Activated CD8-positive, alpha-beta memory T cell treated with anti-CD3 and anti-CD28 coated beads, Interleukin-2, amount 50 U/mL, for 24 hours (primary cell): ENCODE data around the gene SUPT6H.

Source experiments
- DNase-seq: peaks from one replicate; pipeline ENCODE4 v3.0.0-alpha.2; 2020; ENCODE audit errors: extremely low read depth

The SUPT6H gene

DNA sequence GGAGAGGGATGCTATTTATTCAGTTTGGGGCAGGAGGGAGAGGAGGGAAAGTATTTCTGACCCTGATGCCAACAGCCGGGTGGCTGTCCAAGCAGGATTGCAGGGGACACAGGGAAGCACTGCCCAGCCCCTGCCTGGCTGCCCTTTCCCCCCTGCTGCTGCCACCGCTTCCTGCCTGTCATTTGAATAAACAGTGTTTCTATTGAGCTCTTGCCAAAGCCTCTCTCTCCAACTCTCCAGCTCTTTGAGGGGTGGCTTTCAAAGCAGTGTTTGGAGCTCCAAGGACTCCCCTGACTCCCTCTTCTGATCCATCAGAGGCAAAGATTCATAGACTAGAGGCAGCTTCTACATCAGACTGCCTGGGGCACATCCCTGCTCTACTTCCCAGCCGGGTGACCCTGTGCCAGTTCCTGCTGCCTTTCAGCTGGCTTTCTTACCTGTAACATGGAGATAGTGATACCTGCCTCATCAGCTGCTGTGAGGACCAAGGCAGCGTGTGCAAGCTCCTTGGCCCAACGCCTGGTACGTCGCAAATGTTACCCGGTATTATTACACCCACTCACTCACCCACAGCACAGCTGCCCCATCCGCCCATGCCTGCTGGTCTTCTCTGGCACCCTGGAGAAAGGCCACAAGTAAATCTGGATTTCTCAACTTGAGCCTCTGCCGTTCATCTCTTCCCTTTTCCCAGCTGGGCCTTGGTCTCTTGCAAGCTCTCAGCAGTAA is 40.2 kb downstream of the SUPT6H start:
- DNase-seq, result no peak

DNA sequence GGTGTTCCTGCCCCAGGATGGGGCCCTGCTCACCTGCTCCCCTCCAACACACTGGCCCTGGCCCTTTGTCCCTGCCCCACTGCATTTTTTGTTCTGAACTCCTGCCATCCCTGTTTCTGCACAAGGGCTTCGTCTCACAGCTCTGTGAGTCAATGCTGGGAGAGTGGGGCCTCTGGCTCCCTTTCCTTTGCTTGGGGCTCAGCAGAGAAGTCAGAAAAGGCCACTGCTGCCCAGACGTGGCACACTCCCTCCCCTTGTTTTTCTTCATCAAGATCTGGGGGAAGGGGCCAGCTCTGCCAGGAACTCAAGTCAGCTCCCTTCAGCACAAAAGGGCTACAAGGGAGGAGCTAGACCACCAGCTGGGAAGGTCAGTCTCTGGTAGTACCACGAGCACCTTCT is 40.7 kb downstream of the SUPT6H start:
- DNase-seq, result no peak

GRCh38 chr17:28703552-28704218 is 41.7 kb downstream of the SUPT6H start:
- no peak for DNase-seq

- no peak for DNase-seq
These were observed 42.3 kb downstream of the SUPT6H start for GRCh38 chr17:28704219-28704858.

GRCh38 chr17:28705074-28705659 is 43.2 kb downstream of the SUPT6H start:
- no peak for DNase-seq

DNA sequence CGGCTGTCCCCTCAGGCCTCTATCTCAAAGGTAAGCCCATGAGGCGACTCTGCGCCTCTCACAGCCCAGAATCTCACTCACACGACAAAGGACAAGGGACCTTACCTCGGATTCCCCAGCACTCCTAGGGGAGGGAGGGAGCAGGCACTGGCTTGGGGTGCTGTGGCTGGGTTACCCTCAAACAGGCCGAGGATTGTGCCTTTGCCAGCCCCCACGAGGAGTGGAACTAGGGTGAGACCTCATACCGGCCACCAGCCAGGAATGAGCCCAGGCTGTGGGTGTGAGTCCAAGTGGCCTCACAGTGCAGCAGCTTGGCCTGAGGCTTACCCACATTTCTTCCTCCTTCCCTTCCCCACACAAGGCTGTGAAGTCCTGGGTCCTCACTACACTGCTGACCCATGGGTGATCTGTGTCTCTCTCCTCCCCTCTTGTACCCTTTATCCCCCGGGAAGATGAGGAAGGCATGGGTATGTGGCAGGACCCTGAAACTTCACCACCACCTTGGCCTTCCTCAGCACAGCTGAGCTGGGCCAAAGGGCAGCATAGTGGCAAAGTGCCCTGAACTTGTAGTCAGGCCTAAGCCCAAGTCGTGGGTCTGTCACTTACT is 43.8 kb downstream of the SUPT6H start:
- no peak for DNase-seq

DNA sequence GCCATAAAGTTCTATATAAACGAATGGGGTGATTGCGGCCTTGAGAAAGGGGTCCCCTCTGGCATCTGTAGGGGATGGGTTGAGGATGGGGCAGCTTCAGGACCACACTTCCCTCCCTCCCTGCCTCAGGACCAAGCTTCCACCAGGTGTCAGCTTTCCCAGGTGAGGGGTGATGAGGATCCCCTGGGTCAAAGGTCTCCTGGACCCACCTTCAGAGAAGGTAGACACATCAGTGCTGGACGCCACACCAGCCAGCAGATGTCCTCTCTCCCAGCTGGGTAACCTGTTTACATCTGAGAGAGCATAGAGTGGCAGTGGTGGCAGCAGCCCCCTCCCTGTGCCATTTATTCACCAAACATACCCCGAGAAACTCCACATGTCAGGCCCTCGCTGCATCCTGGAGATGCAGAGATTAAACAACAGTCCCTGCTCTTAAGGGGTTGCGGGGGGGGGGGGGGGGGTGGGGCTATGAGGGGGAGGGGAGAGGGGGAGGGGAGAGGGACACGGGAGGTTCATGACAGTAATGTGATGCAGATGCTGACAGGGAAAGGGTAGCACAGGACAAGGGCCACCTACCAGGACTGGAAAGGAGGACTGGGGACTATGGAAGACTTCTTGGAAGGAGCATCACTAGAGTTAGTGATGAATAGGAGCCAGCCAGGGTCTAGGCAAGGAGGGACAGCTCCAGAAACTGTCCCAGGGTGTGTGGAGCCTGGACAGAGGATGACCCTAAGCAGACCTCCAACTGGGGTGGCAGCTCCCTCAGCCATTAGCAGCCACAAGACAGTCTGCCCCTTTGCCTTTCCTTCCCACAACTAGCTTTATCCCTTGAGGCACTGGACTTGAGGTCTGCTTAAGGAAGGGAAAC is 44.7 kb downstream of the SUPT6H start:
- DNase-seq, result no peak

GRCh38 chr17:28707339-28707720 is 45.3 kb downstream of the SUPT6H start:
- no peak for DNase-seq

GRCh38 chr17:28710861-28711722 is 49.1 kb downstream of the SUPT6H start:
- no peak for DNase-seq

GRCh38 chr17:28711723-28712031 is 49.7 kb downstream of the SUPT6H start, which contains the start of gene PROCA1:
TSS of gene PROCA1 (minus strand) at chr17:28711888. CDS start at chr17:28711660, 228 bp downstream.
- no peak for DNase-seq

GRCh38 chr17:28712032-28712704 is 50.2 kb downstream of the SUPT6H start:
- DNase-seq, result no peak

GRCh38 chr17:28712705-28713415 is 50.9 kb downstream of the SUPT6H start:
- no peak for DNase-seq

DNA sequence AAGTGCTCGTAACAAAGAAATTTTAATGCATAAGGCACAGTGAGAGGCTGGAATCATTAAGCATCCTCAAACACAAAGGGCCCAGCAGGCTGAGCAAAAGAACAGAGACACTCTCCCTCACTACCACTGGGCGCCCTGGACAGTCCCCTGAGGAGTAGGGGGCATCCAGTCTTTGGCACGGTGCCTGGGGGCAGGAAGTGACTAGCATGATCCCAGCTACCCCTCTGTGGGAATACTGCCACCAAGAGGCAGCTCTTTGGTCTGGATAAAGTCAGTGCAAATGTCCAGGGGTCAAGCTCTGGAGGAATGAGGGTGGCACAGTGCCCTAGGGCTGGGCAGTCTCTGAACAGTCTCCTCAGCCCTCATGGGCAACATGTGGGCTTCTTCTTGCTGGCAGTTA is 52.3 kb downstream of the SUPT6H start:
- no peak for DNase-seq

DNA sequence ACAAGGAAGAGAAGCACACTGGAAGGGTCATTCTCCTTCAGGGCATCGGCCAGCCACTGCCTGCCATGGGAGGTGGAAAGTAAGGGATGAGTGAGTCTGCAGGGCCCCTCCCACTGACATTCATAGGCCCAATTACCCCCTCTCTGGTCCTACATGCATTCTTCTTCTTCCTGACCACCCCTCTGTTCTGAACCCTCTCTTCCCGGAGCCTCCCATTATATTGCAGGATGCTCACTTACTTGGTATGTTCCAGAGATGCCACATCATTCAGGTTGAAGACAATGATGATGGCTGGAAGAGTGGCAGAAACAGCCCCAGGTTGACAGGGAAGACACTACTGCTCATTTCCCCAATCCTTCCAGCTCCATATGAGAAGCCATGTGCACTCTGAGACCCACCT is 53.2 kb downstream of the SUPT6H start:
- DNase-seq, result no peak

GRCh38 chr17:28716740-28717577 is 55.0 kb downstream of the SUPT6H start:
- no peak for DNase-seq

DNA sequence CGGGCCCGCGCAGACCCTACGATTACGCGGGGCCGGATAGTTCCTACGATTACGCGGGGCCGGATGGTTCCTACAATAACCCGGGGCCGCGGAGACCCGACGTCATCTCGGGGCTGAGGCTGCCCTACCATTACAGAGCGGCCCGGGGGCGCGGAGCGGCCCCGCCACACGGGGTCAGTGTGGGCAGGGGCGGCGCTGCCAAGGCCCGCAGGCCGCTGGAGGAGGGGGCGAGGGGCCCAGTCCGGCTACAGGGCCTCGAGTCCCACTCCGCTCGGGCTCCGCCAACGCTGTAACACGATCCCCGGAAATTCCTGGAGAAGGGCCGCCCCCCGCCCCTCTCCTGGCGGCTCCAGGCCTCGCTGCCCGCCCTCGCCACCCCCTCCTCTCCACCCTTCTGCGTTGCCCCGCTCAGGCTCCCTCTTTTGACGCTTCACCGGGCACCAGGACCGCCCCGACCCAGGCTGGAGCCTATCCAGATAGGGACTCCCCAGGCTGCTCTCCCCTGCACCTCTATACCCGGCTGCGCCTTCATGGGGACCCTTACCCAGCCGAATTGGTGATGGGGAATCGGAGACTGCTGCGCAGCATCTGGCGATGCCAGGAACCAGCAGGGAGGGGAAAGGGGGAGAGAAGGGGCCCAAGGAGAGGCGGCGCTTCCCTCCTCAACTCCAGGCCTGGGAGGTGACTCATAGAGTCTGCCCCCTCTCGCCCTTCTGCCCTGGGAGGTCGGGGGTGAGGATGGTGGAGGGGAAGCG is 55.8 kb downstream of the SUPT6H start, which contains the start of gene RAB34:
Gene RAB34, minus strand, starts transcription at position 291 of the 755 bp plus-strand sequence. CDS start 602 bp downstream, outside the sequence.
- DNase-seq, result no peak

- DNase-seq, result no peak
These were observed 56.5 kb downstream of the SUPT6H start for GRCh38 chr17:28718333-28719020.
